Vagina (tissue), 2 donors: Measurements from ENCODE around the gene FAS. TPM values are rescaled to one million over a fixed set of nuclear protein-coding genes. Genes with fewer than 3 reads are reported as not detected.

ENCODE experiments used
- DNase-seq, 2 donors: peaks; one replicate each; pipeline ENCODE4 v3.0.0-alpha.2; 2017; ENCODE audit errors: extremely low spot score in 2 of 2
- H3K27ac ChIP-seq: fragments of 200-600 bp; sonication (generic); one replicate; pipeline ENCODE4 v1.5.1; 2019
- H3K27me3 ChIP-seq: fragments of 200-600 bp; sonication (generic); one replicate; pipeline ENCODE4 v1.5.1; 2019
- H3K36me3 ChIP-seq, 2 donors: fragments of 200-600 bp; sonication (generic); one replicate each; pipeline ENCODE4 v1.5.1; 2017 to 2019
- H3K4me1 ChIP-seq: fragments of 200-600 bp; sonication (generic); one replicate; pipeline ENCODE4 v1.5.1; 2019
- H3K4me3 ChIP-seq, 2 donors: fragments of 200-600 bp; sonication (generic); 1 replicate in 1 of 2; 2 replicates in 1 of 2; pipeline ENCODE4 v1.5.1; 2016 to 2019
- H3K9me3 ChIP-seq: fragments of 200-600 bp; sonication (generic); one replicate; pipeline ENCODE4 v1.5.1; 2019
- CTCF ChIP-seq, 3 experiments: fragments of 450-650 bp in 2 of 3; fragments of 200-600 bp in 1 of 3; sonication (generic) in 1 of 3; IDR thresholded peaks; one replicate each; pipeline ENCODE4 v1.5.1; 2017 to 2019; ENCODE audit warnings: antibody characterized with exemption in 3 of 3, mild to moderate bottlenecking in 2 of 3, moderate library complexity in 2 of 3
- POLR2A ChIP-seq, 2 donors: fragments of 450-650 bp; IDR thresholded peaks; one replicate each; pipeline ENCODE4 v1.6.1; 2017; ENCODE audit warnings: antibody characterized with exemption in 2 of 2, mild to moderate bottlenecking in 2 of 2, moderate library complexity in 2 of 2
- POLR2AphosphoS5 ChIP-seq, 2 donors: sonication (generic); formaldehyde crosslinking; IDR thresholded peaks; one replicate each; pipeline ENCODE4 v1.9.0; 2017; ENCODE audit warnings: antibody characterized with exemption in 2 of 2, mild to moderate bottlenecking in 2 of 2, low read depth in 1 of 2; ENCODE audit not compliant: insufficient read depth in 1 of 2
- intact Hi-C: fragments of 100-400 bp; cut with DNase I; formaldehyde crosslinking; loops from one replicate; pipeline ENCODE4 v1.15.1; 2023
- total RNA-seq: library from RNA; depleted of rRNA; stranded (reverse); fragments of >200 nt; gene quantifications from one replicate; pipeline ENCODE4 v1.2.3, GENCODE V29; 2016

The FAS gene
- total RNA-seq, 1 donor from 2014 or later = 41.0 TPM

GRCh38 chr10:88966797-88967196 lies 23.8 kb upstream of the FAS start:
- intact Hi-C loops = no loop called here
- Histone ChIP-seq H3K27ac (peak overlapping the region; percentile 11), H3K4me3 (no peak overlapping the region), H3K36me3 (no peaks in the 10 kb centered on the region), H3K9me3 (no peaks in the 10 kb centered on the region), H3K27me3 (no peaks in the 10 kb centered on the region), H3K4me1 (peaks cover 7% of the 10 kb centered on the region)
- no peak for DNase-seq
- TF ChIP-seq POLR2A (IDR thresholded peaks at IDR 0.05) (no peak), POLR2AphosphoS5 (IDR thresholded peaks at IDR 0.05; ENCODE audit: insufficient read depth in 1 of 2, low read depth in 1 of 2) (no peak), CTCF (IDR thresholded peaks at IDR 0.05) (no peak)

GRCh38 chr10:88968391-88968790 lies 22.2 kb upstream of the FAS start:
- DNase-seq = no peak
- Histone ChIP-seq H3K27me3 (no peaks in the 10 kb centered on the region), H3K9me3 (no peaks in the 10 kb centered on the region), H3K36me3 (no peaks in the 10 kb centered on the region), H3K27ac (peak overlapping the region; percentile 48), H3K4me3 (no peak overlapping the region), H3K4me1 (peaks cover 7% of the 10 kb centered on the region)
- TF ChIP-seq CTCF (IDR thresholded peaks at IDR 0.05) = no peak
- no peak for TF ChIP-seq POLR2AphosphoS5 (IDR thresholded peaks at IDR 0.05; ENCODE audit: insufficient read depth in 1 of 2, low read depth in 1 of 2)
- no peak for TF ChIP-seq POLR2A (IDR thresholded peaks at IDR 0.05)
- intact Hi-C loops = no loop called here

- TF ChIP-seq POLR2AphosphoS5 (IDR thresholded peaks at IDR 0.05; ENCODE audit: insufficient read depth in 1 of 2, low read depth in 1 of 2) (no peak), POLR2A (IDR thresholded peaks at IDR 0.05) (no peak), CTCF (IDR thresholded peaks at IDR 0.05) (no peak)
- no peak for DNase-seq
- H3K27ac ChIP-seq = peak overlapping the region; percentile 54
- no peak overlapping the region for H3K4me3 ChIP-seq
- no peaks in the 10 kb centered on the region for H3K36me3 ChIP-seq
- H3K4me1 ChIP-seq = peaks cover 25% of the 10 kb centered on the region
- intact Hi-C loops = no loop called here
- H3K9me3 ChIP-seq = no peaks in the 10 kb centered on the region
- H3K27me3 ChIP-seq = no peaks in the 10 kb centered on the region
Measured at GRCh38 chr10:88971221-88972061, 19.2 kb upstream of the FAS start.

- DNase-seq = no peak
- H3K4me1 ChIP-seq = peaks cover 30% of the 10 kb centered on the region
- no peaks in the 10 kb centered on the region for H3K27me3 ChIP-seq
- intact Hi-C loops = no loop called here
- TF ChIP-seq POLR2AphosphoS5 (IDR thresholded peaks at IDR 0.05; ENCODE audit: insufficient read depth in 1 of 2, low read depth in 1 of 2) = no peak
- no peak for TF ChIP-seq POLR2A (IDR thresholded peaks at IDR 0.05)
- no peak for TF ChIP-seq CTCF (IDR thresholded peaks at IDR 0.05)
- H3K9me3 ChIP-seq = no peaks in the 10 kb centered on the region
- H3K27ac ChIP-seq = peak overlapping the region; percentile 87
- no peak overlapping the region for H3K4me3 ChIP-seq
- no peaks in the 10 kb centered on the region for H3K36me3 ChIP-seq
Measured at GRCh38 chr10:88974012-88974411, 16.6 kb upstream of the FAS start.
